Nephron (organoid): ENCODE measurements around the gene PAX5.

Experiments
- H3K27ac Mint-ChIP-seq, 3 experiments: 2 replicates each; pipeline ENCODE4 v1.8.0; 2020; ENCODE audit warnings: mixed read lengths in 3 of 3, mild to moderate bottlenecking in 2 of 3, moderate library complexity in 1 of 3
- H3K27me3 Mint-ChIP-seq: 2 replicates; pipeline ENCODE4 v1.8.0; 2021; ENCODE audit warnings: low read depth, mild to moderate bottlenecking, moderate library complexity, mixed read lengths
- H3K36me3 Mint-ChIP-seq: 2 replicates; pipeline ENCODE4 v1.8.0; 2020; ENCODE audit warnings: low read depth, mixed read lengths
- H3K4me1 Mint-ChIP-seq: 2 replicates; pipeline ENCODE4 v1.8.0; 2020; ENCODE audit warnings: mixed read lengths
- H3K4me3 Mint-ChIP-seq, 3 experiments: 2 replicates each; pipeline ENCODE4 v1.8.0; 2020; ENCODE audit warnings: mild to moderate bottlenecking in 3 of 3, mixed read lengths in 3 of 3, moderate library complexity in 2 of 3
- H3K9me3 Mint-ChIP-seq: 2 replicates; pipeline ENCODE4 v1.8.0; 2020; ENCODE audit warnings: mixed read lengths
- TF ChIP-seq, protein P1 (sequence below), 3 experiments: fragments of 200-600 bp; sonication (generic); IDR thresholded peaks; one replicate each; pipeline ENCODE4 v1.5.0; 2021; ENCODE audit warnings: antibody characterized with exemption in 3 of 3; ENCODE audit not compliant: unreplicated experiment in 3 of 3

Gene PAX5

DNA sequence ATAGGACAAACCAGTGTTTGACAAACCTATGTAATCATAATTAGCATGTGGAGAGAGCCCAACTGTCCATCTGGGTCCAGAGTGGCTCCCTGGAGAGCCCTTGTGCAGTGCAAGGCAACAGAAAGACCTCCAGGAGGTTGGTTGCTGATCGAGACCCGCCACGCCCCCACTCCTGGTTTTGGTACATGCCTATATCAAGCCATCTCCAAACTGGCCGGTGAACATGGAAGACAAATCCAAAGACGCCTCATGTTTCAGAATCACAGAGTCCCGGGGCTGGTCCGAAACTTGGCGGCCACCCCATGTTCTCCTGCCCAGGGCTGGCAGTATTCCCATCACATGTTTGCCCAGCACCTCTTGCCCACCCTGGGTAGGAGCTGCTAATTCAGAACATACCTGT, 140.2 kb downstream of the PAX5 start:
- peaks cover 66% of the 10 kb centered on the region for H3K27me3 Mint-ChIP-seq
- H3K9me3 Mint-ChIP-seq: no peaks in the 10 kb centered on the region
- H3K4me1 Mint-ChIP-seq: no peaks in the 10 kb centered on the region
- TF ChIP-seq, protein P1, sequence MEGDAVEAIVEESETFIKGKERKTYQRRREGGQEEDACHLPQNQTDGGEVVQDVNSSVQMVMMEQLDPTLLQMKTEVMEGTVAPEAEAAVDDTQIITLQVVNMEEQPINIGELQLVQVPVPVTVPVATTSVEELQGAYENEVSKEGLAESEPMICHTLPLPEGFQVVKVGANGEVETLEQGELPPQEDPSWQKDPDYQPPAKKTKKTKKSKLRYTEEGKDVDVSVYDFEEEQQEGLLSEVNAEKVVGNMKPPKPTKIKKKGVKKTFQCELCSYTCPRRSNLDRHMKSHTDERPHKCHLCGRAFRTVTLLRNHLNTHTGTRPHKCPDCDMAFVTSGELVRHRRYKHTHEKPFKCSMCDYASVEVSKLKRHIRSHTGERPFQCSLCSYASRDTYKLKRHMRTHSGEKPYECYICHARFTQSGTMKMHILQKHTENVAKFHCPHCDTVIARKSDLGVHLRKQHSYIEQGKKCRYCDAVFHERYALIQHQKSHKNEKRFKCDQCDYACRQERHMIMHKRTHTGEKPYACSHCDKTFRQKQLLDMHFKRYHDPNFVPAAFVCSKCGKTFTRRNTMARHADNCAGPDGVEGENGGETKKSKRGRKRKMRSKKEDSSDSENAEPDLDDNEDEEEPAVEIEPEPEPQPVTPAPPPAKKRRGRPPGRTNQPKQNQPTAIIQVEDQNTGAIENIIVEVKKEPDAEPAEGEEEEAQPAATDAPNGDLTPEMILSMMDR (IDR thresholded peaks at IDR 0.05; ENCODE audit: unreplicated experiment in 3 of 3): no peak
- H3K4me3 Mint-ChIP-seq: no peak overlapping the region
- no peaks in the 10 kb centered on the region for H3K36me3 Mint-ChIP-seq
- no peak overlapping the region for H3K27ac Mint-ChIP-seq

DNA sequence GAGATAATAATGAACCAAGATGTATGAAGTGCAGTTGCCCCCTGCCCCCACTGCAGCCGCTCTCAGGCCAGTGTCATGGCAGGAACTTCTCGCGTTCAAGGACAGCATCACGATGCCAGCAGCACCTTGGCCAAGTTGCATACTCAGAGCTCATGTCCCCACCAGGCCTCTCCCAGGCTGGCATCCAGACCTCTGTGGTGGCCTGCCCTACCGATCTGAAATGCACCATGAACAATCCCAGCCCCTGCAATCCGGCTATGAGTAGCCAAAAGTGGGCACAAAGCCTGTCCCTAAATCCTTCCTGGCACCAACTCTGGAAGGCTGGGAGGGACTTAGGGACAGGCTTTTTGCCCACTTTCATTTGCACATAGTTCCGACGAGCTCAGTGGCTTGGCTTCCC, 140.9 kb downstream of the PAX5 start:
- TF ChIP-seq, protein P1 (IDR thresholded peaks at IDR 0.05; ENCODE audit: unreplicated experiment in 3 of 3): no peak
- H3K36me3 Mint-ChIP-seq: no peaks in the 10 kb centered on the region
- no peak overlapping the region for H3K4me3 Mint-ChIP-seq
- H3K4me1 Mint-ChIP-seq: no peaks in the 10 kb centered on the region
- H3K9me3 Mint-ChIP-seq: no peaks in the 10 kb centered on the region
- peaks cover 60% of the 10 kb centered on the region for H3K27me3 Mint-ChIP-seq
- no peak overlapping the region for H3K27ac Mint-ChIP-seq

DNA sequence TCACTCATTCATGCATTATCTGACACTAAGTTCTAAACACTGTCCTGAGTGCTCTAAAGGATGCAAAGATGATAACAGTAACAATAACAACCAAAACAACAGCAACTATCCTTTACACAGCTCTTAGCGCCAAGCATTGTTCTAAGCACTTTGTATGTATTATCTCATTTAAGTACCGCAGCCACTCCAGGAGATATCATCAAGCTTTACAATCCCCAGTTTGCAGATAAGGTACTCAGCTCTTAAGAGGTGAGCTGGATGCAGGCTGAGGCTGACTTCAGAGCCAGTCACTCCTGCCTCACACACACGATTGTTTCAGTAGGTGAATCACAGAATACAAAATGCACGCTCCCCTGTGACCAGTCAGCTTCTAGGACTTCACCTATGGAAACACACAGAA, 141.8 kb downstream of the PAX5 start:
- H3K4me3 Mint-ChIP-seq: no peak overlapping the region
- TF ChIP-seq, protein P1 (IDR thresholded peaks at IDR 0.05; ENCODE audit: unreplicated experiment in 3 of 3): no peak
- no peaks in the 10 kb centered on the region for H3K4me1 Mint-ChIP-seq
- H3K27me3 Mint-ChIP-seq: peaks cover 57% of the 10 kb centered on the region
- H3K36me3 Mint-ChIP-seq: no peaks in the 10 kb centered on the region
- H3K9me3 Mint-ChIP-seq: no peaks in the 10 kb centered on the region
- no peak overlapping the region for H3K27ac Mint-ChIP-seq

DNA sequence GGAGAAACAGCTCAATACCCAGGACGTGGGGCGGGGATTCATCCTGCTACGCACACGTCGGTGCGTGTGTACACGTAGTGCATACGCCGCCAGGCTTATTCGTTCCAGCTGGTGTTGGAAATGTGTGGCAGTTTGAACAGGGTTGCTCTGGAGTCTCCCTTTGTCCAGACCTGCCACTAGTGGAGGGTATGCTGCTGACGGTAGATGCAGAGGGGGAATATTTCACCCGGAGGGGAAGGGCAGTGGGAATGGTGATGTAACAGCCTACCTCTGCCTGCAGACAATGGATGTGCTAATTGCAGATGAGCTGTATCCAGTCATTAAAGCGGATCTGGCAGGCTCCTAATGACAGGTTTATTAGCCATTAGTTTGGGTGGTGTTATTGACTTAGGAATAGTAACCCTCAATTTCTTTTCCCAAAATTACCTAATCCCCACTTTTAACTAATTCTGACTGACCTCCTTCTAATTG, 142.7 kb downstream of the PAX5 start:
- TF ChIP-seq, protein P1 (IDR thresholded peaks at IDR 0.05; ENCODE audit: unreplicated experiment in 3 of 3): no peak
- H3K36me3 Mint-ChIP-seq: no peaks in the 10 kb centered on the region
- no peak overlapping the region for H3K4me3 Mint-ChIP-seq
- H3K27ac Mint-ChIP-seq: no peak overlapping the region
- H3K27me3 Mint-ChIP-seq: peaks cover 52% of the 10 kb centered on the region
- no peaks in the 10 kb centered on the region for H3K9me3 Mint-ChIP-seq
- H3K4me1 Mint-ChIP-seq: no peaks in the 10 kb centered on the region

DNA sequence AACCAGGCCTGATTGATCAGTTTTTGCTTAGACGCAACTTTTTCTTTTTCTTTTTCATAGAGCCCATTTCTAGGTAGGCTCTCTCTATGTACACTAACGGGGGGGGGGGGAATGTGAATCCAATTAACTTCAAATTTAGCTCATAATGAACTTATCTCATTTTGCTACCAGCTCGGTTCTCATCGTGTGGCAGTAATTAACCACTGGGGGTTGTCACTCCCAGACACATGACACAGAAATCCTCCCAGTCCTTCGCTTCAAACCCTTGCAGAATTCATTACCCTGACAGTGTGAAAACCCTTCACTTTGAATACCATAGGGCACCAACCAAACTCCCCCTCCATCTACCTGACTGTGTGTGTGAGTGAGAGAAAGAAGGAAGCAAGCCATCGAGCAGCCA, 144.2 kb downstream of the PAX5 start:
- TF ChIP-seq, protein P1 (IDR thresholded peaks at IDR 0.05; ENCODE audit: unreplicated experiment in 3 of 3): no peak
- Mint-ChIP-seq H3K4me1 (no peaks in the 10 kb centered on the region), H3K9me3 (no peaks in the 10 kb centered on the region), H3K4me3 (no peak overlapping the region), H3K36me3 (no peaks in the 10 kb centered on the region), H3K27me3 (peaks cover 43% of the 10 kb centered on the region), H3K27ac (no peak overlapping the region)

DNA sequence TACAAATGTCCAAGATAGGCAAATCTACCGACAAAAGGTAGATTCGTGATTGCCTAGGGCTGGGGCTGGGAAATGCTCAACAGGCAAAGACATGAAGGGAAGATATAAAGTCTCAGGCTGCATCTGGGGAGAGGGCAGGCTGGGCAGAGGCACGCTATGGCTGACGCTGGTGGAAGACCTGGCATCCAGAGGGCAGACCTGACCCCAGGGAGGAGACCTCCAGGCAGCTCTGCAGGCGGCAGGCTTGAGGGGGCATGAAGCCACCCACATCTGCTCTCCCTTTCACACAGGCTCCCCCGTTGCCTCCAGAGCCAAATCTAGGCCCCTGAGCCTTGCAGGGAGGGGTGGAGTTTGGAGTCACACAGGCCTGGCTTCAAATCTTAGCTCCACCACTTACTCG, 145.5 kb downstream of the PAX5 start:
- Mint-ChIP-seq H3K4me3 (no peak overlapping the region), H3K27ac (no peak overlapping the region), H3K36me3 (no peaks in the 10 kb centered on the region), H3K9me3 (peaks cover 2% of the 10 kb centered on the region), H3K27me3 (peaks cover 30% of the 10 kb centered on the region), H3K4me1 (no peaks in the 10 kb centered on the region)
- TF ChIP-seq, protein P1 (IDR thresholded peaks at IDR 0.05; ENCODE audit: unreplicated experiment in 3 of 3): no peak
